Measurements from ENCODE around the gene SLC16A6. TPM values are rescaled to one million over a fixed set of nuclear protein-coding genes. Genes with fewer than 3 reads are reported as not detected.
"Not testable (repeated sequence)": the region's sequence is repeated elsewhere in the genome, so short reads cannot be mapped to it uniquely, and the experiment has no call there.

The SLC16A6 gene
- total and polyA plus RNA-seq, 11 donors: 0.16 to 1.7 (median 0.37) TPM; not detected in 2

DNA sequence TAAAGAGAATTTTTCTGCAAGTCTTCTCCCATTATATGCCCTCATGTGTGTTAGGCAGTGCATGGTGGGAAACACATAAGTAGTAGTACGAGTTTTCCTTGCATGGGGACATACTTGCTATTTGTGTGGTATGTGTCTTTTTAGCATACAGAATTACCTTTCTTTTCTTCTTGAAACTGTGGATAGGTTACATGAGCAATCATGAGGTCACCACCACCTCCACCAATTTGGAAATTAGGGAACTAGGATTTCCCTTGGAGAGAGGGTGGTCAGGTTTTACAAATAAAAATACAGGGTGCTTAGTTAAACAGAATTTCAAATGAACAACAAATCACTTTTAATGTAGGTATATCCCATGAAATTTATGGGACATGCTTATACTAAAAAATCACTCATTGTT is 59.4 kb downstream of the SLC16A6 start:
- DNase-seq (no peak), ATAC-seq (no peak)
- Histone ChIP-seq H3K27me3 (no peaks in the 10 kb centered on the region), H3K4me1 (peaks cover 0 to 21% (median 2%) of the 10 kb centered on the region in 12 donors), H3K27ac (no peak overlapping the region), H3K9me3 (no peaks in the 10 kb centered on the region), H3K4me3 (no peak overlapping the region), H3K36me3 (no peaks in the 10 kb centered on the region)
- intact Hi-C loops (cut with DNase I): no loop called here
- 97 to 100% (median 100%) methylated on average over 1 of the region's 1 CpG; no CpG with 5 or more reads in 1 of the 4 donors for WGBS, 4 donors
- TF ChIP-seq POLR2A (IDR thresholded peaks at IDR 0.05): no peak
- no peak for TF ChIP-seq CTCF (IDR thresholded peaks at IDR 0.05)

- H3K27ac ChIP-seq; H3K4me3 ChIP-seq; H3K36me3 ChIP-seq; H3K27me3 ChIP-seq; ATAC-seq; H3K9me3 ChIP-seq; intact Hi-C loops (cut with DNase I); DNase-seq: not testable (repeated sequence)
- 96 to 98% (median 97%) methylated on average over 4 of the region's 4 CpGs for WGBS, 4 donors
- peaks cover 0 to 19% (median 2%) of the 10 kb centered on the region in 12 donors for H3K4me1 ChIP-seq
Observed at GRCh38 chr17:68231131-68231530, 59.8 kb downstream of the SLC16A6 start.

GRCh38 chr17:68229619-68230018 is 61.3 kb downstream of the SLC16A6 start:
- intact Hi-C loops (cut with DNase I): no loop called here
- H3K4me1 ChIP-seq: peaks cover 0 to 11% (median 0%) of the 10 kb centered on the region in 12 donors
- no peak overlapping the region for H3K4me3 ChIP-seq
- no peaks in the 10 kb centered on the region for H3K36me3 ChIP-seq
- no peak for TF ChIP-seq POLR2A (IDR thresholded peaks at IDR 0.05)
- WGBS, 4 donors: 89 to 95% (median 92%) methylated on average over 8 of the region's 8 CpGs
- DNase-seq (no peak), ATAC-seq (no peak)
- no peaks in the 10 kb centered on the region for H3K9me3 ChIP-seq
- no peaks in the 10 kb centered on the region for H3K27me3 ChIP-seq
- H3K27ac ChIP-seq: no peak overlapping the region

DNA sequence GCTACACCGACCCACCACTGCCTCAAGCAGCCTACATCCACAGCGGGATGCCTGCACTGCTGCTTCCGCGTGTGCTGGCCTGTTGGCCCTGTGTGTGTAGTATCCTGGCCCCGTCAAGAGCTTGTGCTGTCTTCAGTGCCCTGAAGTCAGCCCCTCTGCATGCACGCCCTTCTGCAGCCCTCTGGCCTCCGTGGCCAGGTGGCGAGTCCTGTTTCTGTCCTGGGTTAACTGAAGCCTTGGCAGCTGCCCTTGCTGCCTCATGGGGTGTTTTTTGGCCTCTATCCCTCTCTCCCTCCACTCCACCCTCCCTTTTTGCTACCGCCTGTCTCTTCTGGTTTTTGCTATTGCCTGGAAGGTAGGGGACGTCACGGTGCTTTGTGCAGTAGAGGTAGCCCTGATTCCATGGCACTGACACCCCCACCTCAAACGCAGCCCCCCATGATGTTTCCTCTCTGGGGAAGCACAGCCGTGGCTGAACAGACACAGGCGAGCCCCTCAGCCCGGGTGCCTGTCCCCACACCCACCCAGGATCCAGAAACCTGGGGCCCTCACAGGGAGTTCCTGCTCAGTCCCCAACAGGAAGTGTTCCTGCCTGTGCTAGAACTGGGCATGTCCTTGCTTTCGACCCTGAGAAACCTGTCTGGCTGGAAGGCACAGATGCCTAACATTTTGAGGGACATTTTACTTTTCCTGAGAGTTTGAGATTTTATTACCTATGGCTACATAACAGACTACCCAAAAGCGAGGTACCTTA is 61.9 kb downstream of the SLC16A6 start:
- Histone ChIP-seq H3K4me1 (peaks cover 0 to 7% (median 0%) of the 10 kb centered on the region in 12 donors), H3K27me3 (no peaks in the 10 kb centered on the region), H3K9me3 (no peaks in the 10 kb centered on the region), H3K4me3 (no peak overlapping the region), H3K27ac (peak overlapping the region in 1 of 12 donors; percentile 38), H3K36me3 (no peaks in the 10 kb centered on the region)
- DNase-seq (no peak), ATAC-seq (peak in 3 of 4 donors; percentile 18 to 30 (median 23))
- intact Hi-C loops (cut with DNase I): no loop called here
- no peak for TF ChIP-seq CTCF (IDR thresholded peaks at IDR 0.05)
- no peak for TF ChIP-seq POLR2A (IDR thresholded peaks at IDR 0.05)
- 77 to 82% (median 79%) methylated on average over 16 to 17 of the region's 17 CpGs for WGBS, 4 donors

DNA sequence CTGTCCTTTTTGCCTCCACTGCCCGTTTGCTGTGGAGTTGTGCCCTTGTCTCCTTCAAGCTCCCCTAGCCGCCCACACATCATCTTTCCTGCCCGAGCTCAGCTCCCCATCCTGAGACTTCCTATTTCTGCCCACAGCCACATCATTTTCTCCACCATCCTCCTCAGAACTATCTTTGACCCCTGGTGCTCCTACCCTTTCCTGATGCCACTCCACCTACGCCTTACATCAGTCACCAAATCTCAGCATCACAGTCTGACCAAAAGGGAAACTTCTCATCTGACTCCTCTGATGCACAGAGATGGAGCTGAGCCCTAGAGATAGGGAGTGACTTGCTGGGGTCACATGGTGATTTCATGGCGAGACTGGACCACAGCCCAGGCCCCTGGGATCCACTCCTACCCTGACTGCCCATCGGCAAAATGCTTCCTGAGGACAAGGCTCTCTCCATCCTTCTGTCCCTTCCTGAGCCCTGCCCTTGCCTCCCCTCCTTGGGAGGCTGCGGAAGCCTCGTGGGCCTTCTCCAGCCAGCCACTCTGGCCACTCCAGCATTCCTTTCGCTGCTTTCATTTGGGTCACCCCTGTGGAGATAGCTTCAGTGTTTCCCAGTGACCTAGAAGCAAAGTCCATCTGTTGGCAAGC is 62.8 kb downstream of the SLC16A6 start:
- ATAC-seq; H3K4me1 ChIP-seq; H3K27me3 ChIP-seq; intact Hi-C loops (cut with DNase I); H3K9me3 ChIP-seq; H3K4me3 ChIP-seq; DNase-seq; H3K36me3 ChIP-seq: not testable (repeated sequence)
- H3K27ac ChIP-seq: peak overlapping the region in 1 of 12 donors; percentile 38
- 81 to 89% (median 84%) methylated on average over 9 of the region's 9 CpGs for WGBS, 4 donors

DNA sequence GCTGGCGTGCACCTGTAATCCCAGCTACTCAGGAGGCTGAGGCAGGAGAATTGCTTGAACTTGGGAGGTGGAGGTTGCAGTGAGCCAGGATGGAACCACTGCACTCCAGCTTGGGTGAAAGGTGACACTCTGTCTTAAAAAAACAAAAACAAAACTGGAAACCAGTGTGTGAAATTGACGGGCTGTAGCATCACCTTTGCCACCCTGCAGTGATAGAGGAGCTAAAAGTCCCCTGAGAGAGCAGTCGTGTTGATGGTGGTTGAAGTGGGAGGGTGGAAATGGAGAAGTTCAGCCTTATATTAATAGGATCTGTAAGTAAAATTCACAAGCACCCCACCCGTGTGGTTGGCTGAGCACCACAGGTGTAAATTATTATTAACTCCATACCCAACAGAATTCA is 65.9 kb downstream of the SLC16A6 start:
- H3K27ac ChIP-seq; H3K9me3 ChIP-seq; H3K27me3 ChIP-seq; H3K36me3 ChIP-seq; DNase-seq; ATAC-seq; intact Hi-C loops (cut with DNase I); H3K4me3 ChIP-seq; H3K4me1 ChIP-seq: not testable (repeated sequence)
- WGBS, 4 donors: 80 to 92% (median 88%) methylated on average over 4 of the region's 4 CpGs
